Measurements from ENCODE around the gene STARD5.

- TF ChIP-seq EZH2 (IDR thresholded peaks at IDR 0.05) = no peak
- TF ChIP-seq CTCF (IDR thresholded peaks at IDR 0.05) = no peak
- TF ChIP-seq EZH2phosphoT487 (IDR thresholded peaks at IDR 0.05) = no peak
These were observed 22.0 kb downstream of the STARD5 start for GRCh38 chr15:81301815-81302399.
